H9 (cell line): ENCODE results near the gene TCEA3. TPM values are rescaled to one million over a fixed set of nuclear protein-coding genes. Genes with fewer than 3 reads are reported as not detected.

ENCODE experiments used
- DNase-seq: peaks from one replicate; pipeline ENCODE4 v3.0.0-alpha.2; 2017
- H2AFZ ChIP-seq: one replicate; pipeline ENCODE4 v1.6.1; 2013; ENCODE audit warnings: mild to moderate bottlenecking, low read length, control low read depth, moderate library complexity
- H2AK5ac ChIP-seq: 2 replicates; pipeline ENCODE4 v1.6.1; 2013; ENCODE audit warnings: low read length, control low read depth, mixed read lengths; ENCODE audit not compliant: insufficient read length
- H2BK120ac ChIP-seq: one replicate; pipeline ENCODE4 v1.6.1; 2013; ENCODE audit warnings: low read depth, mild to moderate bottlenecking, low read length, control low read depth, inconsistent platforms; ENCODE audit not compliant: poor library complexity, severe bottlenecking
- H2BK12ac ChIP-seq: 2 replicates; pipeline ENCODE4 v1.6.1; 2013; ENCODE audit warnings: low read length, control low read depth, mixed read lengths, low read depth; ENCODE audit not compliant: insufficient read length
- H2BK15ac ChIP-seq: 2 replicates; pipeline ENCODE4 v1.6.1; 2013; ENCODE audit warnings: low read depth, low read length, control low read depth
- H2BK20ac ChIP-seq: one replicate; pipeline ENCODE4 v1.6.1; 2013; ENCODE audit warnings: low read depth, mild to moderate bottlenecking, low read length, control low read depth, inconsistent platforms; ENCODE audit not compliant: poor library complexity, severe bottlenecking
- H2BK5ac ChIP-seq: 2 replicates; pipeline ENCODE4 v1.6.1; 2013; ENCODE audit warnings: low read length, control low read depth, mixed read lengths; ENCODE audit not compliant: insufficient read length
- H3K14ac ChIP-seq: 2 replicates; pipeline ENCODE4 v1.6.1; 2013; ENCODE audit warnings: low read length, control low read depth; ENCODE audit not compliant: insufficient read depth
- H3K18ac ChIP-seq: 2 replicates; pipeline ENCODE4 v1.6.1; 2013; ENCODE audit warnings: low read depth, mild to moderate bottlenecking, mixed read lengths, low read length, control low read depth; ENCODE audit not compliant: insufficient read length
- H3K23ac ChIP-seq: 2 replicates; pipeline ENCODE4 v1.6.1; 2013; ENCODE audit warnings: low read length, control low read depth, mixed read lengths, low read depth; ENCODE audit not compliant: insufficient read length
- H3K23me2 ChIP-seq: 2 replicates; pipeline ENCODE4 v1.6.1; 2013; ENCODE audit warnings: low read depth, mild to moderate bottlenecking, mixed read lengths, low read length, control low read depth; ENCODE audit not compliant: insufficient read length, poor library complexity, severe bottlenecking
- H3K27ac ChIP-seq: 2 replicates; pipeline ENCODE4 v1.5.1; 2013; ENCODE audit warnings: low read length, control low read depth, mixed read lengths, low read depth; ENCODE audit not compliant: insufficient read length
- H3K27me3 ChIP-seq: 2 replicates; pipeline ENCODE4 v1.6.1; 2013; ENCODE audit warnings: low read length, control low read depth, inconsistent platforms; ENCODE audit not compliant: insufficient read depth
- H3K4ac ChIP-seq: 2 replicates; pipeline ENCODE4 v1.6.1; 2013; ENCODE audit warnings: low read depth, mild to moderate bottlenecking, control low read depth, inconsistent platforms, low read length, moderate library complexity
- H3K4me1 ChIP-seq: 2 replicates; pipeline ENCODE4 v1.6.1; 2013; ENCODE audit warnings: low read length, control low read depth, inconsistent platforms; ENCODE audit not compliant: insufficient read depth
- H3K4me2 ChIP-seq: 2 replicates; pipeline ENCODE4 v1.6.1; 2013; ENCODE audit warnings: low read length, control low read depth, mixed read lengths; ENCODE audit not compliant: insufficient read length, insufficient read depth
- H3K56ac ChIP-seq: 2 replicates; pipeline ENCODE4 v1.6.1; 2013; ENCODE audit warnings: low read depth, mild to moderate bottlenecking, mixed read lengths, low read length, control low read depth; ENCODE audit not compliant: insufficient read length
- H3K79me1 ChIP-seq: 2 replicates; pipeline ENCODE4 v1.6.1; 2013; ENCODE audit warnings: low read depth, mild to moderate bottlenecking, moderate library complexity, low read length, control low read depth, inconsistent platforms; ENCODE audit not compliant: insufficient read depth, poor library complexity, severe bottlenecking
- H3K79me2 ChIP-seq: 2 replicates; pipeline ENCODE4 v1.6.1; 2013; ENCODE audit warnings: low read length, control low read depth, inconsistent platforms; ENCODE audit not compliant: insufficient read depth
- H3K9ac ChIP-seq: 2 replicates; pipeline ENCODE4 v1.6.1; 2013; ENCODE audit warnings: low read length, control low read depth, mixed read lengths; ENCODE audit not compliant: insufficient read length; ENCODE audit errors: extremely low read depth
- H3K9me3 ChIP-seq: one replicate; pipeline ENCODE4 v1.6.1; 2013; ENCODE audit warnings: low read depth, low read length, inconsistent platforms; ENCODE audit not compliant: control insufficient read depth
- H3T11ph ChIP-seq: one replicate; pipeline ENCODE4 v1.6.1; 2013; ENCODE audit warnings: mild to moderate bottlenecking, low read length, control low read depth, inconsistent platforms
- H4K20me1 ChIP-seq: one replicate; pipeline ENCODE4 v1.6.1; 2013; ENCODE audit not compliant: control insufficient read depth, insufficient read length, insufficient read depth
- H4K5ac ChIP-seq: 2 replicates; pipeline ENCODE4 v1.6.1; 2013; ENCODE audit warnings: low read depth, mild to moderate bottlenecking, mixed read lengths, low read length, control low read depth; ENCODE audit not compliant: insufficient read length
- H4K8ac ChIP-seq: replicated peaks from 2 replicates; pipeline ENCODE4 v1.6.1; 2013; ENCODE audit warnings: low read length, control low read depth, mixed read lengths, low read depth; ENCODE audit not compliant: insufficient read length
- H4K91ac ChIP-seq: 2 replicates; pipeline ENCODE4 v1.6.1; 2013; ENCODE audit warnings: low read depth, mild to moderate bottlenecking, moderate library complexity, mixed read lengths, low read length, control low read depth; ENCODE audit not compliant: insufficient read length
- H3K27ac Mint-ChIP-seq, 3 experiments: 2 replicates in 2 of 3; 3 replicates in 1 of 3; pipeline ENCODE4 v1.8.0; 2020 to 2021; ENCODE audit warnings: mixed read lengths in 3 of 3, mild to moderate bottlenecking in 1 of 3, moderate library complexity in 1 of 3
- H3K27me3 Mint-ChIP-seq: 2 replicates; pipeline ENCODE4 v1.8.0; 2021; ENCODE audit warnings: low read depth, mild to moderate bottlenecking, moderate library complexity, mixed read lengths
- H3K36me3 Mint-ChIP-seq, 3 experiments: 2 replicates in 2 of 3; 3 replicates in 1 of 3; pipeline ENCODE4 v1.8.0; 2020 to 2021; ENCODE audit warnings: low read depth in 3 of 3, mixed read lengths in 3 of 3; ENCODE audit not compliant: insufficient read depth in 1 of 3
- H3K4me1 Mint-ChIP-seq, 2 experiments: 2 replicates each; pipeline ENCODE4 v1.8.0; 2020; ENCODE audit warnings: mixed read lengths in 2 of 2
- H3K4me3 Mint-ChIP-seq, 2 experiments: 2 replicates in 1 of 2; 3 replicates in 1 of 2; pipeline ENCODE4 v1.8.0; 2020 to 2021; ENCODE audit warnings: mild to moderate bottlenecking in 2 of 2, mixed read lengths in 2 of 2, moderate library complexity in 1 of 2
- H3K9me3 Mint-ChIP-seq, 2 experiments: 2 replicates in 1 of 2; 3 replicates in 1 of 2; pipeline ENCODE4 v1.8.0; 2020; ENCODE audit warnings: mild to moderate bottlenecking in 2 of 2, mixed read lengths in 2 of 2, moderate library complexity in 1 of 2
- WGBS: extraction: QIAGEN DNeasy Blood & Tissue Kit; methylation state at CpG from one replicate; pipeline ENCODE4 v1.1.7; 2013; ENCODE audit warnings: missing lambda C conversion rate, low lambda C conversion rate, mixed read lengths; ENCODE audit not compliant: insufficient read length; ENCODE audit errors: extremely low coverage; 5-methylcytosine and 5-hydroxymethylcytosine counted together
- total RNA-seq: library from RNA; stranded (reverse); gene quantifications from 2 replicates; pipeline ENCODE4 v1.2.1, GENCODE V29; 2021
- TF ChIP-seq, protein P1 (sequence below): fragments of 200-600 bp; sonication (generic); conservative IDR thresholded peaks from 3 replicates; pipeline ENCODE4 v1.8.0; 2021; ENCODE audit warnings: antibody characterized with exemption, mild to moderate bottlenecking

The TCEA3 gene
- total RNA-seq, 1 experiment from 2014 or later = 0.37 TPM

- Histone ChIP-seq H3K4ac (no peak overlapping the region), H3K9me3 (no peaks in the 10 kb centered on the region), H3T11ph (no peak overlapping the region), H4K5ac (no peak overlapping the region), H3K4me2 (no peak overlapping the region), H2BK12ac (no peak overlapping the region), H3K27me3 (peaks cover 27% of the 10 kb centered on the region; the same call in 1 of the 2 replicates), H2BK120ac (no peak overlapping the region), H2BK5ac (no peak overlapping the region), H3K27ac (no peak overlapping the region), H4K20me1 (peaks cover 2% of the 10 kb centered on the region), H2BK20ac (no peak overlapping the region), H3K79me2 (no peaks in the 10 kb centered on the region), H2AK5ac (no peak overlapping the region), H3K23ac (no peak overlapping the region), H4K91ac (no peak overlapping the region), H3K9ac (no peak overlapping the region), H3K4me1 (no peaks in the 10 kb centered on the region), H3K14ac (no peak overlapping the region), H2AFZ (no peak overlapping the region), H3K18ac (no peak overlapping the region), H3K56ac (no peak overlapping the region), H3K23me2 (peaks cover 3% of the 10 kb centered on the region), H4K8ac (no peak overlapping the region), H3K79me1 (no peaks in the 10 kb centered on the region), H2BK15ac (no peak overlapping the region)
- no peak for DNase-seq
- TF ChIP-seq, protein P1, sequence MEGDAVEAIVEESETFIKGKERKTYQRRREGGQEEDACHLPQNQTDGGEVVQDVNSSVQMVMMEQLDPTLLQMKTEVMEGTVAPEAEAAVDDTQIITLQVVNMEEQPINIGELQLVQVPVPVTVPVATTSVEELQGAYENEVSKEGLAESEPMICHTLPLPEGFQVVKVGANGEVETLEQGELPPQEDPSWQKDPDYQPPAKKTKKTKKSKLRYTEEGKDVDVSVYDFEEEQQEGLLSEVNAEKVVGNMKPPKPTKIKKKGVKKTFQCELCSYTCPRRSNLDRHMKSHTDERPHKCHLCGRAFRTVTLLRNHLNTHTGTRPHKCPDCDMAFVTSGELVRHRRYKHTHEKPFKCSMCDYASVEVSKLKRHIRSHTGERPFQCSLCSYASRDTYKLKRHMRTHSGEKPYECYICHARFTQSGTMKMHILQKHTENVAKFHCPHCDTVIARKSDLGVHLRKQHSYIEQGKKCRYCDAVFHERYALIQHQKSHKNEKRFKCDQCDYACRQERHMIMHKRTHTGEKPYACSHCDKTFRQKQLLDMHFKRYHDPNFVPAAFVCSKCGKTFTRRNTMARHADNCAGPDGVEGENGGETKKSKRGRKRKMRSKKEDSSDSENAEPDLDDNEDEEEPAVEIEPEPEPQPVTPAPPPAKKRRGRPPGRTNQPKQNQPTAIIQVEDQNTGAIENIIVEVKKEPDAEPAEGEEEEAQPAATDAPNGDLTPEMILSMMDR = no peak
- Mint-ChIP-seq H3K9me3 (no peaks in the 10 kb centered on the region), H3K4me1 (peaks cover 4 to 10% of the 10 kb centered on the region in 2 experiments; a peak in 3 of 4 replicates), H3K36me3 (no peaks in the 10 kb centered on the region), H3K4me3 (no peak overlapping the region), H3K27ac (no peak overlapping the region), H3K27me3 (no peaks in the 10 kb centered on the region)
- no CpG with 5 or more reads among the region's 6 CpGs for WGBS
Measured at GRCh38 chr1:23403038-23403336, 21.6 kb downstream of the TCEA3 start.
